Right atrium auricular region (tissue), 2 donors: ENCODE data around the gene CPNE5. TPM values are rescaled to one million over a fixed set of nuclear protein-coding genes. Genes with fewer than 3 reads are reported as not detected.

Experiments
- DNase-seq: peaks from one replicate; pipeline ENCODE4 v3.0.0-alpha.2; 2019; ENCODE audit warnings: low spot score
- H3K27ac ChIP-seq, 2 donors: fragments of 200-600 bp; sonication (generic); 1 replicate in 1 of 2; 2 replicates in 1 of 2; pipeline ENCODE4 v1.5.1; 2016 to 2019
- H3K27me3 ChIP-seq, 2 donors: fragments of 200-600 bp; sonication (generic); one replicate each; pipeline versions ENCODE4 v1.5.1 to v1.6.0; 2017 to 2019
- H3K36me3 ChIP-seq: fragments of 200-600 bp; sonication (generic); one replicate; pipeline ENCODE4 v1.5.1; 2016
- H3K4me1 ChIP-seq, 2 donors: fragments of 200-600 bp; sonication (generic); one replicate each; pipeline versions ENCODE4 v1.5.1 to v1.6.0; 2017 to 2019
- H3K4me3 ChIP-seq, 2 donors: fragments of 200-600 bp; sonication (generic); 1 replicate in 1 of 2; 2 replicates in 1 of 2; pipeline ENCODE4 v1.5.1; 2017 to 2019; ENCODE audit warnings: mild to moderate bottlenecking in 1 of 2, moderate library complexity in 1 of 2
- H3K9me3 ChIP-seq, 2 donors: fragments of 200-600 bp; sonication (generic); one replicate each; pipeline ENCODE4 v1.5.1; 2019
- CTCF ChIP-seq, 2 donors: fragments of 200-600 bp; sonication (generic); IDR thresholded peaks; one replicate each; pipeline ENCODE4 v1.5.1; 2019; ENCODE audit warnings: antibody characterized with exemption in 2 of 2
- total RNA-seq, 2 donors: library from RNA; depleted of rRNA; stranded (reverse); fragments of >200 nt; gene quantifications; one replicate each; pipeline ENCODE4 v1.1.0, GENCODE V29; 2016

CPNE5 gene
- total RNA-seq, 2 donors from 2014 or later: 36.7 to 47.4 TPM

GRCh38 chr6:36692861-36693702 lies 146.2 kb downstream of the CPNE5 start:
- no peak for TF ChIP-seq CTCF (IDR thresholded peaks at IDR 0.05)
- Histone ChIP-seq H3K4me1 (peaks cover 0 to 19% of the 10 kb centered on the region in 2 donors), H3K36me3 (no peaks in the 10 kb centered on the region), H3K9me3 (no peaks in the 10 kb centered on the region), H3K4me3 (no peak overlapping the region), H3K27me3 (no peaks in the 10 kb centered on the region), H3K27ac (no peak overlapping the region)
- no peak for DNase-seq

- no peak overlapping the region for H3K27ac ChIP-seq
Measured at GRCh38 chr6:36692220-36692619, 147.0 kb downstream of the CPNE5 start.

GRCh38 chr6:36691612-36692011 lies 147.6 kb downstream of the CPNE5 start:
- Histone ChIP-seq H3K4me1 (peaks cover 0 to 19% of the 10 kb centered on the region in 2 donors), H3K36me3 (peaks cover 12% of the 10 kb centered on the region), H3K9me3 (no peaks in the 10 kb centered on the region), H3K4me3 (no peak overlapping the region), H3K27me3 (no peaks in the 10 kb centered on the region), H3K27ac (no peak overlapping the region)
- no peak for DNase-seq
- no peak for TF ChIP-seq CTCF (IDR thresholded peaks at IDR 0.05)

More at GRCh38 chr6:36692220-36692619, 147.0 kb downstream of the CPNE5 start:
- DNase-seq: no peak
- no peaks in the 10 kb centered on the region for H3K9me3 ChIP-seq
- peaks cover 0 to 19% of the 10 kb centered on the region in 2 donors for H3K4me1 ChIP-seq
- TF ChIP-seq CTCF (IDR thresholded peaks at IDR 0.05): no peak
- no peaks in the 10 kb centered on the region for H3K27me3 ChIP-seq
- H3K4me3 ChIP-seq: no peak overlapping the region
- peaks cover 6% of the 10 kb centered on the region for H3K36me3 ChIP-seq

GRCh38 chr6:36691011-36691410 lies 148.2 kb downstream of the CPNE5 start:
- Histone ChIP-seq H3K9me3 (no peaks in the 10 kb centered on the region), H3K4me1 (peaks cover 0 to 20% of the 10 kb centered on the region in 2 donors), H3K27me3 (no peaks in the 10 kb centered on the region), H3K27ac (no peak overlapping the region), H3K4me3 (no peak overlapping the region), H3K36me3 (peaks cover 18% of the 10 kb centered on the region)
- TF ChIP-seq CTCF (IDR thresholded peaks at IDR 0.05): no peak
- DNase-seq: no peak

Other genes starting within 250 kb of the CPNE5 start
- 10 to 100 TPM; 51.4 to 97.2 TPM for gene SRSF3, start 245.1 kb downstream of the CPNE5 start, total RNA-seq
- gene CDKN1A, start 160.7 kb downstream of the CPNE5 start, total RNA-seq: 100 to 1,000 TPM in 1 of 2 donors, 10 to 100 TPM in 1; 63.8 to 128 TPM
- under 1 TPM in 1 of 2 donors, not detected in 1; 0.12 TPM for gene RAB44, start 141.6 kb downstream of the CPNE5 start, total RNA-seq
- 10 to 100 TPM; 41.1 to 53.7 TPM for gene PPIL1, start 35.4 kb upstream of the CPNE5 start, total RNA-seq
- gene C6orf89, start 46.5 kb upstream of the CPNE5 start, total RNA-seq: 10 to 100 TPM; 55.0 to 59.5 TPM
- 10 to 100 TPM; 14.2 to 48.5 TPM for gene PI16, start 115.3 kb upstream of the CPNE5 start, total RNA-seq
- 100 to 1,000 TPM; 155 to 259 TPM for gene MTCH1, start 146.8 kb upstream of the CPNE5 start, total RNA-seq
- 1 to 10 TPM; 4.9 to 8.0 TPM for gene FGD2, start 166.2 kb upstream of the CPNE5 start, total RNA-seq